Natural killer cell (primary cell): ENCODE measurements around the gene CIART. TPM values are rescaled to one million over a fixed set of nuclear protein-coding genes. Genes with fewer than 3 reads are reported as not detected.

Source experiments
- ATAC-seq, 3 donors: fragments of 150-1000 bp in 2 of 3; fragments of 200-7000 bp in 1 of 3; cut with Tn5 transposase; 1 replicate in 1 of 3; 2 replicates in 2 of 3; pipeline ENCODE4 v1.10.0; 2021; ENCODE audit warnings: mild to moderate bottlenecking in 2 of 3, moderate library complexity in 2 of 3
- DNase-seq, 2 donors: peaks; one replicate each; pipeline versions ENCODE4 v3.0.0 to v3.0.0-alpha.2; 2013 to 2021; ENCODE audit warnings: mixed read lengths in 1 of 2
- H3K27ac ChIP-seq: one replicate; pipeline ENCODE4 v1.5.1; 2013; ENCODE audit warnings: mild to moderate bottlenecking, low read length
- H3K27me3 ChIP-seq: one replicate; pipeline ENCODE4 v1.6.1; 2013; ENCODE audit warnings: low read length; ENCODE audit not compliant: control insufficient read depth, insufficient read depth
- H3K36me3 ChIP-seq: one replicate; pipeline ENCODE4 v1.6.1; 2013; ENCODE audit warnings: low read length; ENCODE audit not compliant: control insufficient read depth, insufficient read depth
- H3K4me1 ChIP-seq: one replicate; pipeline ENCODE4 v1.6.1; 2013; ENCODE audit warnings: low read length; ENCODE audit not compliant: control insufficient read depth, insufficient read depth
- H3K4me3 ChIP-seq: one replicate; pipeline ENCODE4 v1.5.1; 2013; ENCODE audit warnings: low read length
- H3K9me3 ChIP-seq: one replicate; pipeline ENCODE4 v1.6.1; 2013; ENCODE audit warnings: low read length; ENCODE audit not compliant: control insufficient read depth, insufficient read depth
- H3K27ac Mint-ChIP-seq, 2 donors: one replicate each; pipeline ENCODE4 v1.8.0; 2022; ENCODE audit warnings: mild to moderate bottlenecking in 2 of 2, mixed read lengths in 2 of 2, moderate library complexity in 1 of 2
- H3K27me3 Mint-ChIP-seq, 2 donors: one replicate each; pipeline ENCODE4 v1.8.0; 2022; ENCODE audit warnings: low read depth in 2 of 2, mixed read lengths in 2 of 2
- H3K36me3 Mint-ChIP-seq: one replicate; pipeline ENCODE4 v1.8.0; 2022; ENCODE audit warnings: mixed read lengths
- H3K4me1 Mint-ChIP-seq, 2 donors: one replicate each; pipeline ENCODE4 v1.8.0; 2022; ENCODE audit warnings: mixed read lengths in 2 of 2
- H3K4me3 Mint-ChIP-seq: one replicate; pipeline ENCODE4 v1.8.0; 2022; ENCODE audit warnings: mild to moderate bottlenecking, moderate library complexity, mixed read lengths
- H3K9me3 Mint-ChIP-seq, 2 donors: one replicate each; pipeline ENCODE4 v1.8.0; 2022; ENCODE audit warnings: mixed read lengths in 2 of 2
- WGBS: methylation state at CpG from one replicate; pipeline ENCODE4 v1.1.7; 2013; ENCODE audit warnings: missing lambda C conversion rate; ENCODE audit not compliant: insufficient coverage; 5-methylcytosine and 5-hydroxymethylcytosine counted together
- intact Hi-C: fragments of 100-400 bp; cut with micrococcal nuclease; formaldehyde crosslinking; loops from one replicate; pipeline ENCODE4 v1.14.2; 2022
- total RNA-seq, 4 donors: library from RNA; stranded (reverse); fragments of 120-200 nt in 1 of 4; gene quantifications; one replicate each; pipeline versions ENCODE4 v1.2.3 to v1.2.4, GENCODE V29; 2013 to 2022
- TF ChIP-seq, protein P1 (sequence below): fragments of 200-600 bp; IDR thresholded peaks from one replicate; pipeline ENCODE4 v1.8.0; 2022; ENCODE audit warnings: antibody characterized with exemption

Gene CIART
- total RNA-seq, 3 donors from 2014 or later (not counting 1 experiment from before 2014, with no cell fraction given): 0.33 to 2.4 (median 1.9) TPM

- 21% methylated on average over 14 of the region's 14 CpGs for WGBS
- peaks cover 12 to 13% of the 10 kb centered on the region in 2 donors for H3K4me1 Mint-ChIP-seq
- peaks cover 32 to 34% of the 10 kb centered on the region in 2 donors for H3K27me3 Mint-ChIP-seq
- H3K4me3 ChIP-seq: no peak overlapping the region
- H3K9me3 ChIP-seq: no peaks in the 10 kb centered on the region
- peaks cover 13% of the 10 kb centered on the region for H3K4me1 ChIP-seq
- ATAC-seq (no peak), DNase-seq (no peak)
- H3K27ac ChIP-seq: no peak overlapping the region
- H3K27me3 ChIP-seq: peaks cover 36% of the 10 kb centered on the region
- no peaks in the 10 kb centered on the region for H3K36me3 Mint-ChIP-seq
- no peaks in the 10 kb centered on the region for H3K36me3 ChIP-seq
- TF ChIP-seq, protein P1, sequence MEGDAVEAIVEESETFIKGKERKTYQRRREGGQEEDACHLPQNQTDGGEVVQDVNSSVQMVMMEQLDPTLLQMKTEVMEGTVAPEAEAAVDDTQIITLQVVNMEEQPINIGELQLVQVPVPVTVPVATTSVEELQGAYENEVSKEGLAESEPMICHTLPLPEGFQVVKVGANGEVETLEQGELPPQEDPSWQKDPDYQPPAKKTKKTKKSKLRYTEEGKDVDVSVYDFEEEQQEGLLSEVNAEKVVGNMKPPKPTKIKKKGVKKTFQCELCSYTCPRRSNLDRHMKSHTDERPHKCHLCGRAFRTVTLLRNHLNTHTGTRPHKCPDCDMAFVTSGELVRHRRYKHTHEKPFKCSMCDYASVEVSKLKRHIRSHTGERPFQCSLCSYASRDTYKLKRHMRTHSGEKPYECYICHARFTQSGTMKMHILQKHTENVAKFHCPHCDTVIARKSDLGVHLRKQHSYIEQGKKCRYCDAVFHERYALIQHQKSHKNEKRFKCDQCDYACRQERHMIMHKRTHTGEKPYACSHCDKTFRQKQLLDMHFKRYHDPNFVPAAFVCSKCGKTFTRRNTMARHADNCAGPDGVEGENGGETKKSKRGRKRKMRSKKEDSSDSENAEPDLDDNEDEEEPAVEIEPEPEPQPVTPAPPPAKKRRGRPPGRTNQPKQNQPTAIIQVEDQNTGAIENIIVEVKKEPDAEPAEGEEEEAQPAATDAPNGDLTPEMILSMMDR: no peak
- no peaks in the 10 kb centered on the region for H3K9me3 Mint-ChIP-seq
- intact Hi-C loops: loop anchor here (5.0 to 10.0 kb wide), 3 partner anchors 66 to 741 kb away; partner anchors contain the start of genes ENSA and PRPF3
- H3K4me3 Mint-ChIP-seq: no peak overlapping the region
- H3K27ac Mint-ChIP-seq: no peak overlapping the region
Measured at GRCh38 chr1:150256554-150257341, 25.6 kb upstream of the CIART start.

GRCh38 chr1:150257624-150258585 lies 24.4 kb upstream of the CIART start, which contains the start of gene CA14:
Gene CA14, plus strand, starts transcription at chr1:150257774. Its CDS starts 355 bp downstream, at chr1:150258129.
- Histone ChIP-seq H3K36me3 (no peaks in the 10 kb centered on the region), H3K4me1 (peaks cover 13% of the 10 kb centered on the region), H3K4me3 (no peak within 1 kb of the TSS), H3K27me3 (peaks cover 36% of the 10 kb centered on the region), H3K27ac (no peak within 1 kb of the TSS), H3K9me3 (no peaks in the 10 kb centered on the region)
- Mint-ChIP-seq H3K9me3 (no peaks in the 10 kb centered on the region), H3K4me1 (peaks cover 12 to 13% of the 10 kb centered on the region in 2 donors), H3K4me3 (no peak within 1 kb of the TSS), H3K36me3 (no peaks in the 10 kb centered on the region), H3K27ac (no peak within 1 kb of the TSS), H3K27me3 (peaks cover 32 to 34% of the 10 kb centered on the region in 2 donors)
- 50% methylated on average over 9 of the region's 13 CpGs for WGBS
- ATAC-seq (no peak), DNase-seq (no peak)
- intact Hi-C loops: loop anchor here (5.0 to 10.0 kb wide), 3 partner anchors 64 to 739 kb away; partner anchors contain the start of genes ENSA and PRPF3
- TF ChIP-seq, protein P1: no peak

GRCh38 chr1:150259217-150259616 lies 23.1 kb upstream of the CIART start:
- H3K36me3 ChIP-seq: no peaks in the 10 kb centered on the region
- Mint-ChIP-seq H3K9me3 (no peaks in the 10 kb centered on the region), H3K27me3 (peaks cover 32 to 34% of the 10 kb centered on the region in 2 donors), H3K4me1 (peaks cover 12 to 13% of the 10 kb centered on the region in 2 donors), H3K4me3 (no peak overlapping the region), H3K27ac (no peak overlapping the region), H3K36me3 (no peaks in the 10 kb centered on the region)
- no peak overlapping the region for H3K4me3 ChIP-seq
- intact Hi-C loops: loop anchor here (5.0 to 10.0 kb wide), 3 partner anchors 63 to 738 kb away; partner anchors contain the start of genes ENSA and PRPF3
- peaks cover 13% of the 10 kb centered on the region for H3K4me1 ChIP-seq
- H3K27ac ChIP-seq: no peak overlapping the region
- DNase-seq: no peak
- WGBS: 75% methylated on average over 4 of the region's 4 CpGs
- ATAC-seq: no peak
- TF ChIP-seq, protein P1: no peak
- H3K27me3 ChIP-seq: peaks cover 36% of the 10 kb centered on the region
- no peaks in the 10 kb centered on the region for H3K9me3 ChIP-seq
